ENCODE measurements around the gene SLC5A12.
"Not testable (repeated sequence)": the region's sequence is repeated elsewhere in the genome, so short reads cannot be mapped to it uniquely, and the experiment has no call there.

The SLC5A12 gene

DNA sequence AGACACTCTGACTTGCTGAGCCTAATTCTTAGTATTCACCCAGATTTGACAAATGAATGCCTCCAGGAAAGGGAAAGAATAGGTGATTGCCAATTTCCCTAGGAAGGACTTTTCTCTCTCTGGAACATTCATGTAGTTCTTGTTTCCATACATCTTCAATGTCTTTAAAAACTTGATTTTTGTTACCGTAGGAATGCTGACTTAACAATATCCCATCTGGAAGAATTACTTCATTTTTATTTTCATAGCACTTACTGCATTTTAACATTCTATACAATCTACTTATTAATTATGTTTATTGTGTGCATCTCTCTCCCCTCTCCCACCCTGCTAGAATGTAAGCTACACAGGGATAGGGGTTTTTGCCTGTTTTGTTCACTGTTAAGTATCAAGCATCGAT is 66.6 kb downstream of the SLC5A12 start:
- H3K36me3 ChIP-seq (ENCODE audit: low read length) = no peaks in the 10 kb centered on the region
- no peak overlapping the region for H2AFZ ChIP-seq (ENCODE audit: low read depth, low read length, severe bottlenecking)
- H3K9me3 ChIP-seq (ENCODE audit: insufficient read depth, low read length) = no peaks in the 10 kb centered on the region
- H4K20me1 ChIP-seq (ENCODE audit: low read depth, low read length) = no peaks in the 10 kb centered on the region
- H3K9me2 ChIP-seq (replicated peaks; ENCODE audit: insufficient read depth, low read length) = no peaks in the 10 kb centered on the region
- TF ChIP-seq EZH2phosphoT487 (conservative IDR thresholded peaks at IDR 0.05; ENCODE audit: low read length) = no peak
- TF ChIP-seq, protein P1, sequence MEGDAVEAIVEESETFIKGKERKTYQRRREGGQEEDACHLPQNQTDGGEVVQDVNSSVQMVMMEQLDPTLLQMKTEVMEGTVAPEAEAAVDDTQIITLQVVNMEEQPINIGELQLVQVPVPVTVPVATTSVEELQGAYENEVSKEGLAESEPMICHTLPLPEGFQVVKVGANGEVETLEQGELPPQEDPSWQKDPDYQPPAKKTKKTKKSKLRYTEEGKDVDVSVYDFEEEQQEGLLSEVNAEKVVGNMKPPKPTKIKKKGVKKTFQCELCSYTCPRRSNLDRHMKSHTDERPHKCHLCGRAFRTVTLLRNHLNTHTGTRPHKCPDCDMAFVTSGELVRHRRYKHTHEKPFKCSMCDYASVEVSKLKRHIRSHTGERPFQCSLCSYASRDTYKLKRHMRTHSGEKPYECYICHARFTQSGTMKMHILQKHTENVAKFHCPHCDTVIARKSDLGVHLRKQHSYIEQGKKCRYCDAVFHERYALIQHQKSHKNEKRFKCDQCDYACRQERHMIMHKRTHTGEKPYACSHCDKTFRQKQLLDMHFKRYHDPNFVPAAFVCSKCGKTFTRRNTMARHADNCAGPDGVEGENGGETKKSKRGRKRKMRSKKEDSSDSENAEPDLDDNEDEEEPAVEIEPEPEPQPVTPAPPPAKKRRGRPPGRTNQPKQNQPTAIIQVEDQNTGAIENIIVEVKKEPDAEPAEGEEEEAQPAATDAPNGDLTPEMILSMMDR (IDR thresholded peaks at IDR 0.05; ENCODE audit: insufficient read depth, low read length, poor library complexity, severe bottlenecking) = no peak
- H3K27ac ChIP-seq (ENCODE audit: low read depth, low read length) = no peak overlapping the region
- no peaks in the 10 kb centered on the region for H3K79me2 ChIP-seq (ENCODE audit: insufficient read depth, low read length)
- no peak overlapping the region for H3K4me3 ChIP-seq (ENCODE audit: insufficient read depth, low read length, poor library complexity, severe bottlenecking)
- no peak overlapping the region for H3K9ac ChIP-seq (ENCODE audit: low read length)
- H3K4me2 ChIP-seq (ENCODE audit: low read depth, low read length, poor library complexity, severe bottlenecking) = no peak overlapping the region
- H3F3A ChIP-seq (ENCODE audit: insufficient read depth) = no peaks in the 10 kb centered on the region
- H3K27me3 ChIP-seq (ENCODE audit: low read length) = no peaks in the 10 kb centered on the region

DNA sequence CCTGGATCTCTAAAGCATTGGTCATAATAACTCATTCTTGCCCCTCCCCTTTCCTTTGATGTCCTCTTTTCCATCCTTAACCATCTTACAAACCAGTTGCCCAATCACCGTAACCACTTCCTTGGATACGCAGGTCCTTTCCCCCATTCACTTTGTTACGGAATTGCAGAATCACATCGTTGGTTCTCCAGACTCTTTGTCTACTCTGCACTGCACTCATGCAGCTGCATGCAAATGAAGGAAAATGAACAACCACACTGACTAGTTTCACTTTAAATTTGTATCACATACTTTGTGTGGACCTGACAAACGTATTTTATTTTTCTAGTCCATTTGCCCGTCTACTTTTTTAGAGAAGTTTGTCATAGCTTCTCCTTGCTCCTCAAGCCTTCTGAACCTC is 69.9 kb downstream of the SLC5A12 start:
- Histone ChIP-seq H2AFZ (ENCODE audit: low read depth, low read length, severe bottlenecking) (no peak overlapping the region), H3F3A (ENCODE audit: insufficient read depth) (no peaks in the 10 kb centered on the region)
- TF ChIP-seq EZH2phosphoT487 (conservative IDR thresholded peaks at IDR 0.05; ENCODE audit: low read length) = no peak
- TF ChIP-seq, protein P1 (IDR thresholded peaks at IDR 0.05; ENCODE audit: insufficient read depth, low read length, poor library complexity, severe bottlenecking) = no peak

DNA sequence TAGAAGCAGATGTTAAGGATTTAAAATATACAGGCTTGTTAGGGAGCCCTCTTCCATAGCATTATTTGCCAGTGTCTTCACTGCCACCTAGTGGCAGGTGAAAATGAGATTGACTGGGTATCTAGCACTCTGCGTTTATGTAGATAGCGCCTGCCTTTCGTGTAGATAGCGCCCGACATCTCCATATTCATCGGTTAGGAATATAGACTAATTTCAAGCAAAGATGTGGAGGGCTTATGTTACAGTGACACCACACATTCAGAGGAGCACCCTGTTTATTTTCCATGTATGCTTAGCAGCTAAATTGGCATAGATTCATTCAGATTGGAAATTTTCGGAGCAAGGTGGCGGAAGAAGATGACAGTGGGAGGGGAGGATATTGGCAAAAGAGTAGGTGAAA is 72.0 kb downstream of the SLC5A12 start:
- no peak overlapping the region for H3K4me3 ChIP-seq (ENCODE audit: insufficient read depth, low read length, poor library complexity, severe bottlenecking)
- no peaks in the 10 kb centered on the region for H3K9me2 ChIP-seq (replicated peaks; ENCODE audit: insufficient read depth, low read length)
- no peak for TF ChIP-seq EZH2phosphoT487 (conservative IDR thresholded peaks at IDR 0.05; ENCODE audit: low read length)
- TF ChIP-seq, protein P1 (IDR thresholded peaks at IDR 0.05; ENCODE audit: insufficient read depth, low read length, poor library complexity, severe bottlenecking) = peak; percentile 69
- no peak overlapping the region for H3K4me2 ChIP-seq (ENCODE audit: low read depth, low read length, poor library complexity, severe bottlenecking)
- H4K20me1 ChIP-seq (ENCODE audit: low read depth, low read length) = no peaks in the 10 kb centered on the region
- H3K79me2 ChIP-seq (ENCODE audit: insufficient read depth, low read length) = no peaks in the 10 kb centered on the region
- H3F3A ChIP-seq (ENCODE audit: insufficient read depth) = no peaks in the 10 kb centered on the region
- H3K36me3 ChIP-seq (ENCODE audit: low read length) = no peaks in the 10 kb centered on the region
- H3K9ac ChIP-seq (ENCODE audit: low read length) = no peak overlapping the region
- H3K27me3 ChIP-seq (ENCODE audit: low read length) = no peaks in the 10 kb centered on the region
- H2AFZ ChIP-seq (ENCODE audit: low read depth, low read length, severe bottlenecking) = no peak overlapping the region
- no peak overlapping the region for H3K27ac ChIP-seq (ENCODE audit: low read depth, low read length)
- H3K9me3 ChIP-seq (ENCODE audit: insufficient read depth, low read length) = no peaks in the 10 kb centered on the region

More for the DNA sequence above, 69.9 kb downstream of the SLC5A12 start:
- Histone ChIP-seq H3K27me3 (ENCODE audit: low read length) (no peaks in the 10 kb centered on the region), H3K9me2 (replicated peaks; ENCODE audit: insufficient read depth, low read length) (no peaks in the 10 kb centered on the region), H4K20me1 (ENCODE audit: low read depth, low read length) (no peaks in the 10 kb centered on the region), H3K4me3 (ENCODE audit: insufficient read depth, low read length, poor library complexity, severe bottlenecking) (no peak overlapping the region), H3K79me2 (ENCODE audit: insufficient read depth, low read length) (no peaks in the 10 kb centered on the region), H3K36me3 (ENCODE audit: low read length) (no peaks in the 10 kb centered on the region), H3K9ac (ENCODE audit: low read length) (no peak overlapping the region), H3K4me2 (ENCODE audit: low read depth, low read length, poor library complexity, severe bottlenecking) (no peak overlapping the region), H3K9me3 (ENCODE audit: insufficient read depth, low read length) (no peaks in the 10 kb centered on the region), H3K27ac (ENCODE audit: low read depth, low read length) (no peak overlapping the region)

DNA sequence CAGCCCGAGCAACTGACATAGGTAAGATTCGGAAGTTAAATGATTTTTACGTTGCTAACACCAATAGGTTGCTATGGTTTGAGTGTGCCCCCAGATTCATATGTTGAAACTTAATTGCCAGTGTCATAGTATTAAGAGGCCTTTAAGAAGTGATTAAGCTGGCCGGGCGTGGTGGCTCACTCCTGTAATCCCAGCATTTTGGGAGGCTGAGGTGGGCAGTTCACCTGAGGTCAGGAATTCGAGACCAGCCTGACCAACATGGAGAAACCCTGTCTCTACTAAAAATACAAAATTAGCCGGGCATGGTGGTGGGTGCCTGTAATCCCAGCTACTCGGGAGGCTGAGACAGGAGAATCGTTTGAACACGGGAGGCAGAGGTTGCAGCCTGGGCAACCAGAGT is 78.5 kb downstream of the SLC5A12 start:
- not testable (repeated sequence) for H3K9ac ChIP-seq (ENCODE audit: low read length); H3K27me3 ChIP-seq (ENCODE audit: low read length); H3F3A ChIP-seq (ENCODE audit: insufficient read depth); H3K4me2 ChIP-seq (ENCODE audit: low read depth, low read length, poor library complexity, severe bottlenecking); H3K4me3 ChIP-seq (ENCODE audit: insufficient read depth, low read length, poor library complexity, severe bottlenecking); H3K27ac ChIP-seq (ENCODE audit: low read depth, low read length); H3K9me2 ChIP-seq (replicated peaks; ENCODE audit: insufficient read depth, low read length); H2AFZ ChIP-seq (ENCODE audit: low read depth, low read length, severe bottlenecking); H3K9me3 ChIP-seq (ENCODE audit: insufficient read depth, low read length); H4K20me1 ChIP-seq (ENCODE audit: low read depth, low read length); H3K79me2 ChIP-seq (ENCODE audit: insufficient read depth, low read length); H3K36me3 ChIP-seq (ENCODE audit: low read length)
